ENCODE data around the gene HELZ. TPM values are rescaled to one million over a fixed set of nuclear protein-coding genes. Genes with fewer than 3 reads are reported as not detected.
A peak's percentile ranks its signal among the peaks of the same experiment; 100 is the strongest.
"Not testable (repeated sequence)": the region's sequence is repeated elsewhere in the genome, so short reads cannot be mapped to it uniquely, and the experiment has no call there.

Gene HELZ
- total RNA-seq, 1 donor: 46.5 TPM

DNA sequence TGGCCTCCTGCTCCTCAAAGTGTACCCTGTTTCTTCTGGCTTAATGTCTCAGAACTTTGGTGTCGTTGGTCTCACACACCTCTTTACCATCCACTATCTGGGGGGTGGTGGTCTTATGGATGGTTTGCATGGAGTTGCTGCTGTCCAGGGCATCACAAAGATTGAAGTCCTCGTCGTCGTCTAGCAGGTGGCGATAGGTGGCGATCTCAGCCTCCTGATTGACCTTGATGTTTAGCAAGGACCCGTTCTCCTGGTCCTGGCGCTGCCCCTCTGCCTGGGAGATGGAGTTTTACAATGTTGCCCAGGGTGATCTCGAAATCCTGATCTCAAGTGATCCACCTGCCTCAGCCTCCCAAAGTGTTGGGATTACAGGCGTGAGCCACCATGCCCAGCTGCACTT, 31.1 kb upstream of the HELZ start:
- H3K4me3 ChIP-seq (ENCODE audit: low read depth, low read length): no peak overlapping the region
- TF ChIP-seq, protein P1, sequence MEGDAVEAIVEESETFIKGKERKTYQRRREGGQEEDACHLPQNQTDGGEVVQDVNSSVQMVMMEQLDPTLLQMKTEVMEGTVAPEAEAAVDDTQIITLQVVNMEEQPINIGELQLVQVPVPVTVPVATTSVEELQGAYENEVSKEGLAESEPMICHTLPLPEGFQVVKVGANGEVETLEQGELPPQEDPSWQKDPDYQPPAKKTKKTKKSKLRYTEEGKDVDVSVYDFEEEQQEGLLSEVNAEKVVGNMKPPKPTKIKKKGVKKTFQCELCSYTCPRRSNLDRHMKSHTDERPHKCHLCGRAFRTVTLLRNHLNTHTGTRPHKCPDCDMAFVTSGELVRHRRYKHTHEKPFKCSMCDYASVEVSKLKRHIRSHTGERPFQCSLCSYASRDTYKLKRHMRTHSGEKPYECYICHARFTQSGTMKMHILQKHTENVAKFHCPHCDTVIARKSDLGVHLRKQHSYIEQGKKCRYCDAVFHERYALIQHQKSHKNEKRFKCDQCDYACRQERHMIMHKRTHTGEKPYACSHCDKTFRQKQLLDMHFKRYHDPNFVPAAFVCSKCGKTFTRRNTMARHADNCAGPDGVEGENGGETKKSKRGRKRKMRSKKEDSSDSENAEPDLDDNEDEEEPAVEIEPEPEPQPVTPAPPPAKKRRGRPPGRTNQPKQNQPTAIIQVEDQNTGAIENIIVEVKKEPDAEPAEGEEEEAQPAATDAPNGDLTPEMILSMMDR (IDR thresholded peaks at IDR 0.05; ENCODE audit: insufficient read depth, low read length): no peak
- DNase-seq (ENCODE audit: low read depth): no peak

DNA sequence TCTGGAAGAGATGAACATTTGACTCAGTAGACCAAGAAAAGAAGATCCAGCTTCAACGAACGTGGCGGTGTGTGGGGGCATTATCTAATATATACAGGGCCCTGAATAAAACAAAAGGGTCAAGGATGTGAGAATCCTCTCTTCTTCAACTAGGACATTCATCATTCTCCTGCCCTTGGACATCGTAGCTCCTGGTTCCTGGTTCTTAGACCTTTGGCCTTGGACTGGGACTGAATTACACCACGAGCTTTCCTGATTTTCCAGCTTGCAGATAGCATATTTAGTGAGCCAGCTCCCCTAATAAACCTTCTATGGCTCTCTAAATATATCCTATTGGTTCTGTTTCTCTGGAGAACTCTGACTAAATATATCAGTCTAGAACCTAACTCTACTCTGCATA, 29.5 kb upstream of the HELZ start:
- TF ChIP-seq, protein P1 (IDR thresholded peaks at IDR 0.05; ENCODE audit: insufficient read depth, low read length): no peak

DNA sequence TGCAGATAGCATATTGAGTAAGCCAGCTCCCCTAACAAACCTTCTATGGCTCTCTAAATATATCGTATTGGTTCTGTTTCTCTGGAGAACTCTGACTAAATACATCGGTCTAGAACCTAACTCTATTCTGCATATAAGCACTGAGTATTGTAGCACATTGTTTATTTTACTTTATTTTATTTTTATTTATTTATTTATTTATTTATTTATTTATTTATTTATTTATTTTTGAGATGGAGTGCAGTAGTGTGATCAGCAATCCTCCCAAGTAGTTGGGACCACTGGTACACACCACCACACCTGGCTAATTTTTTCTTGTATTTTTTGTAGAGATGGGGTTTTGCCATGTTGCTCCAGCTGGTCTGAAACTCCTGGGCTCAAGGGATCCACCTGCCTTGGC, 28.9 kb upstream of the HELZ start:
- no peak for DNase-seq (ENCODE audit: low read depth)
- TF ChIP-seq, protein P1 (IDR thresholded peaks at IDR 0.05; ENCODE audit: insufficient read depth, low read length): no peak

More for the DNA sequence above, 29.5 kb upstream of the HELZ start:
- H3K4me3 ChIP-seq (ENCODE audit: low read depth, low read length): no peak overlapping the region
- no peak for DNase-seq (ENCODE audit: low read depth)

DNA sequence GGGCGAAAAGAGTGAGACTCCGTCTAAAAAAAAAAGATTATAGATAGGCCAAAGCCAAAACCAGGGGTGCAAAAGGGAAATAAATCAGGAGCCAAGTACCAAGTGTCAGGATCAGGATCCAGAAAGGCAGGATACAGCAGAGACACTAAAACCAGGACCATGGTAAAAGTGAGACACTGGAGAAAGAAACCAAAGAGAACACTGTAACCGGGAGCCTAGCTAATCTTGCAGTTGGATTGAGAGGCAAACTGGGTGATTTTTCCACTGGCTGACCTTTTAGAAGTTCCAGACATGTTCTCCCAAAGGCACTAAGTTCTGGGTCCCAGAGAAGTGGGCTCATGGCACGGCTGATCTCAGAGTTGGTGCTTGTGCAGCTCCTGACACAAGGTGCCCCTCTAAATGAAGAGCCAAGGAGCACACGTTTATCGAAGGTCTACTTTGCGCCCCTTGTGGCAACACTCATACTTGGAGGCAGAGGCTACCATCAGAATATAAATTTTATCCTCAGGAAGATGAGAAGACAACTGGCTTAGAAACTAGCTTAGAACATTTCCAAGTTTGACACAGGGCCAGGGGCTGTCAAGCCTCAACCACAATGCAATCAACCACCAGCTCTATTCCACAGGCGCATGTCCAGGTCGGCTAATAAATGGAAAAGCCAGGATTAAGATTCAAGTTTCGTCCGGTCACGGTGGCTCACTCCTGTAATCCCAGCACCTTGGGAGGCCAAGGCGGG, 27.5 kb upstream of the HELZ start:
- DNase-seq (ENCODE audit: low read depth): no peak
- TF ChIP-seq, protein P1 (IDR thresholded peaks at IDR 0.05; ENCODE audit: insufficient read depth, low read length): peak; percentile 38
- H3K4me3 ChIP-seq (ENCODE audit: low read depth, low read length): no peak overlapping the region

More for the DNA sequence above, 28.9 kb upstream of the HELZ start:
- H3K4me3 ChIP-seq (ENCODE audit: low read depth, low read length): no peak overlapping the region

DNA sequence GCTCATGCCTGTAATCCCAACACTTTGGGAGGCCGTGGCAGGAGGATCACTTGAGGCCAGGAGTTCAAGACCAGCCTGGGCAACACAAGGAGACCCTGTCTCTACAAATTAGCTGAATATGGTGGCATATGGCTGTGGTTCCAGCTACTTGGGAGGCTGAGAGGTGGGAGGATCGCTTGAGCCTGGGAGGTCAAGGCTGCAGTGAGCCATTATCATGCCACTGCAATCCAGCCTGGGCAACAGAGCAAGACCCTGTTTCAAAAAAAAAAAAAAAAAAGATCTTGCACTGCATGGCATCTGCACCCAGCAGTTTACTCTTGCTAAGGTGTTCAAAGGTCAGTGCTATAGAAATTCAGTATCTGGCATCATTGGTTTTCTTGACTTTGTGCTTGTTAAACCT, 26.2 kb upstream of the HELZ start:
- H3K4me3 ChIP-seq (ENCODE audit: low read depth, low read length); DNase-seq (ENCODE audit: low read depth): not testable (repeated sequence)

DNA sequence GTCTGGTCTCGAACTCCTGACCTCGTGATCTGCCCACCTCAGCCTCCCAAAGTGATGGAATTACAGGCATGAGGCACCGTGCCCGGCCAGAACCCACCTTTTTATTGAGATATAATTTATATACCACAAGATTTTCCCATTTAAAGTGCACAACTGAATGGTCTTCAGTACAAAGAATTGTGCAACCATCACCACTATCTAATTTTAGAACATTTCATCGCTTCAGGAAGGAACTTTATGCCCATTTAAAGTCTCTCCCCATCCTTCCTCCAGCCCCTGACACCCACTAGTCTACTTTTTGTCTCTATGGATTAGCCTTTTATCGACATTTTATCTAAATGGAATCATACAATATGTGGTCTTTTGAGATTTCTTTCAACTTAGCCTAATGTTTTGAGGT, 25.4 kb upstream of the HELZ start:
- no peak for DNase-seq (ENCODE audit: low read depth)
- TF ChIP-seq, protein P1 (IDR thresholded peaks at IDR 0.05; ENCODE audit: insufficient read depth, low read length): no peak
- no peak overlapping the region for H3K4me3 ChIP-seq (ENCODE audit: low read depth, low read length)

DNA sequence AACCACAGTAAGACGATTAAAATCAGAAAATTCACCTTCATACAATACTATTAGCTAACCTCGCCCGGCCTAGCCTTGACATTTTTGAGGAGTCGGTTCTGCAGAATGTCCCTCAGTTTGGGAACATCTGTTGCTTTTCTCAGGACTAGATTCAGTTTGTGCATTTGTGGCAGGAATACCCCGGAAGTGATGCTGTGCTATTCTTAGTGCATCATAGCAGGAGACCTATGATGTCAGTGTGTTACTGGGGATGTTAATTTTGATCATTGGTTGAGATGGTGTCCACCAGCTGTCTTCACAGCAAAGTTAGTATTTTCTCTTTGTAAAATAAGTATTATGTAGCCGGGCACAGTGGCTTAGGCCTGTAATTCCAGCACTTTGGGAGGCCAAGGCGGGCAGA, 21.5 kb upstream of the HELZ start:
- no peak for DNase-seq (ENCODE audit: low read depth)
- TF ChIP-seq, protein P1 (IDR thresholded peaks at IDR 0.05; ENCODE audit: insufficient read depth, low read length): no peak
- no peak overlapping the region for H3K4me3 ChIP-seq (ENCODE audit: low read depth, low read length)
